Stimulated activated CD4-positive, alpha-beta T cell treated with anti-CD3 and anti-CD28 coated beads, TNF-alpha, amount 100 ng/mL, for 1 hour (primary cell): ENCODE results near the gene CRHR1.

Experiments
- DNase-seq, 3 donors: peaks; one replicate each; pipeline ENCODE4 v3.0.0-alpha.2; 2020; ENCODE audit warnings: low read depth in 3 of 3, low spot score in 1 of 3

Gene CRHR1

GRCh38 chr17:45819632-45820031 lies 35.5 kb downstream of the CRHR1 start:
- DNase-seq: no peak

DNA sequence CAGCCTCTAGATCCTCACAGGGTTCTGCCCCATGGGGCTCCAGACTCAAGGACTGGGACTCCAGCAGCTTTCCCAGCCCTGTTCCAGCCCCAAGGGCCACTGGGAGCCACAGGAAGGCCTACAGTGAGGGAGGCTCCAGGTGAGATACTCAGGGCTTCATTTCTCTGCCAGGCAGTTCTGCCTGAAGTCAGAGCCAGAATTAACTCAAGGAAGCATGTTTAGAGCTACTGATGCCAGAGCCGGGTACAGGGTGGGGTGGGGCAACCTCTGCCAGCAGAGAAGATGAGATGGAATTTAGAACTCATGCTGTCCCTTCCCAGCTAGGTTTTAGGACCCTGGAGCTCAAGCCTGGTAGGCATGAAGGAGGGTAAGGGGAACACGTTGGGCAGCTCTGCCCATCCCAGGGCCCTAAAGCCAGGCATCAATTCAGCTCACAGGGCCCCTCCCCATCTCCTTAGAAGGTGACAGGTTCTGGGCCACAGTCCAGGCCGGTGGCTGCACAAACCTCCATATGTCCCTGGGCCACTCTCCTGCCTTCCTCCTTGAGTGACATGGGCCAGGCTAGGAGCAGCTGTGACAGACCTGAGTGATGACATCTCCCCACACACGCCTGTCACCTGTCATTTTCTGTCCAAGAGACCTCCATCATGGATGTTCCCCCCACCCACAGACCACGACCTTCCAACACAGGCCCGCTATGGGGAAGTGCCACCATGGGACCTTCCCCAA lies 36.1 kb downstream of the CRHR1 start:
- no peak for DNase-seq

DNA sequence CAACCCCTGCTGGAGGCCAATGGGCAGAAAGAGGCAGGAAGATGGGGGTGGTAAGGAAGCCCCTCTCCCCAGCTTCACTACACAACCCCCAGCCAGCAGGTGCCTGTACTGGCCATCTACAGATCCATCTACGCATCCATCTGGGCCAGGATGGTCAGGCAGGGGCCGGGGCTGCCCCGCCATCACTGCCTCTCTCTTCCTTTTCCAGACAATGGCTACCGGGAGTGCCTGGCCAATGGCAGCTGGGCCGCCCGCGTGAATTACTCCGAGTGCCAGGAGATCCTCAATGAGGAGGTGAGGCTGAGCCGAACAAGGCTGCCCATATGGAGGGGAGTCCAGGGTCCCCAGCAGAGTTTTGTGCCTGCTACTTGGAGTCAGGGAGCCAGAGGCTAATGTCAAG lies 37.0 kb downstream of the CRHR1 start:
- DNase-seq: no peak

DNA sequence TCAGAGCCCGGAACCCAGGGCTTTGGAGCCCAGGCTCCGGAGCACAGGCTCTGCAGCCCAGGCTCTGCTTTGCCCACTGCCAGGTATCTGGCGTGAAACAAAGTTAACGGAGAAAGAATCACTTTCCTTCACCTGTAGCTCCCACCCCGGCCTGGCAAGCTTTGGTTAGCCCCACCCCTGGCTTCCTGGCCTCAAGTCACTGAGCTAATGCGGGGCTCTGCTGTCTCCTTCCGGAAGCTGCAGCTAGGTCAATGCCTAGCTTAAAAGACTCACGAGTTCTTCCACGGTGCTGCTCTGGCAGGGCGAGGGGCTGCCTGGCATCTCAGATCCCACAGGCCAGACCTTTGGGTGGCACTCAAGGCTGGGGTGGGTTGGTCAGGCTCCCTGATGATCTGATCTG lies 39.5 kb downstream of the CRHR1 start:
- DNase-seq: no peak

- no peak for DNase-seq
Measured at GRCh38 chr17:45824475-45824874, 40.4 kb downstream of the CRHR1 start.

- no peak for DNase-seq
Measured at GRCh38 chr17:45824901-45825492, 40.9 kb downstream of the CRHR1 start.

DNA sequence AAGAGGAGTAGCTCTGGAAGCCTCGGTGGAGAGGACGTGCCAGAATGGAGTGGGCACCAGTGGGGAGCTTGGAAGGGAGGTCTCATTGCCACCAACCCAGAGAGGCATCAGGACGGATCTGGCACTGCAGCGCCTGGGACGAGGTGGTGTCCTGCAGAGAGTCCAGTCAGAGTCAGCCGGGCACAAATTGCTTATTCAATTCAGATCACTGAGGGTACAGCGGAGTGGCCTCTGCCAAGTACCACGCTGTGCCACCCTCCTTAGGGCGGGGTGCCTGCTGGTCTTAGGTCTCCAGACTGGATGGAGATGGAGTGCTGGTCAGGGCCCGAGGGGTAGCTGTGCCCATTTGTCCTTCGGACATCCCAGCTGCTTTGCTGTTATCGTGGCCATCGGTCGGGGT lies 41.7 kb downstream of the CRHR1 start:
- DNase-seq: no peak

DNA sequence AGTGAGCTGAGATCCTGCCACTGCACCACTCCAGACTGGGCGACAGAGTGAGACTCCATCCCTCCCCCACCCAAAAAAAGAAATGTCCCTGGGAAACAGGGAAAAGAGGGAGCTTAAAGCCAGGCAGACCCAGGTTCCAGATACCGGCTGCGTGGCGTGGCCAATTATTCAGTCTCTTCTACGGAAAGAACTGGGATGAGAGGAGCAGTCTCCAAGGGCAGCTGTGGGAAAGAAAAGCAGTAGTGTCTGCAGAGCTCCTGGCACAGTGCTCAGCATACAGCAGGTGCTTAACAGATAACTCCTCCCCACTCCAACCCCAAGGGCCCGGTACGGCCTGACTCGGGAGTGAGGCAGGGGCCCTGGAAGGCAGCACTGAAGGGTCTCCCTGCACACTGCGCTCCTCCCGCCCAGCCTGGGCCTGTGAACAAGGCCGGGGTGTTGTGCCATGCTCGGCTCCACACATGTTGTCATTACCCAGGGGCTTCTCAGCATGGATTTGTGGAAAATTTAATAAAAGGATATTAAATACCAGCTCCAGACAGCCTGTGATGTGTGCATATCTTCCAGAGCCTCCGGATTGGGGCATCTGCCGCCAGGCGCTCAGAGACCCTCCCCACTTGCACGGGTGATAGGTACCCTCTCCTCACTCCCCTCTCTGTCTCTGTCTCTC lies 42.9 kb downstream of the CRHR1 start:
- no peak for DNase-seq

DNA sequence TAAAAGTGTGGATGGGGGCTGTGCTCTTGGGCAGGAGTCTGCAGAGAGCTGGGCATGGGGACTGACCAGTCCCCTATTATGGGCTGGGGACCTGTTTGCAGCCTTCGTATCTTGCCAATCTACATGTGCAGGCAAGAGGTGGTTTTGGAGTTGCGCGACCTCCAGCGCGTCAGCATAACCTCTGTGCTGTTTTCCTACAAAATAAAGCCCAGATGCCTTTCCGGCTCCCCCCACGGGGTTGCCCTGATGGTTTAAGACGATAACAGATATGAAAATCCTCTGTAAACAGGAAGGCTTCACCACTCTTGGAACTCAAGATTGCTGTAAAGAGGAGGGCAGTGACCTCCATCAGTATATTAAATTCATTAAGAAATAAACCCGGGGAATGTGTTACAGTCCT lies 44.1 kb downstream of the CRHR1 start:
- DNase-seq: no peak

DNA sequence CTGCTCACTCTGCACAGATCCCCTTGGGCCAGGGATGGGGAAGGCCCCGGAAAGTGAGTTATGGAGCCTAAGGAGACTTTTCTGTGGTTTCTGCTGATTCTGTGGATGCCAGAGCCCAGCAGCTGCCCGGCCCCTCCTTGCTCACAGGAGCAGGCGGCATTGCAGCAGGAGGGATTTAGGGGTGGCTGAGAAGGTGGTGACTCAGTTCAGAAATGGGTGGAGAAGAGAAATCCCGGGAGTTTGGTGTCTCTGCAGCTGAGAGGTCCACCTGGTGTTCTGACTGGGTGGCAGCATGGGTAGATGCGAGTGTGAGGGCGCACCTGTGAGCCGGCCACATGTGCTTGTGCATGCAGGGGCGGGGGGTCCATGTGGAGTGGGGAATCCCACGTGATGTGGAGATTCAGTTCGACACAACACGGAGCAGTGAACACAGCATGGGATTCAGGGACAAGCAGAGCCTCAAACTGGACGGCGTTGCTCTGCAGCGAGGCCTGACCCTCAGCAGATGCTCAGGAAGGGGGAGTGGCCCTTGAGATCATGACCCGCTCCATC lies 44.5 kb downstream of the CRHR1 start:
- no peak for DNase-seq

DNA sequence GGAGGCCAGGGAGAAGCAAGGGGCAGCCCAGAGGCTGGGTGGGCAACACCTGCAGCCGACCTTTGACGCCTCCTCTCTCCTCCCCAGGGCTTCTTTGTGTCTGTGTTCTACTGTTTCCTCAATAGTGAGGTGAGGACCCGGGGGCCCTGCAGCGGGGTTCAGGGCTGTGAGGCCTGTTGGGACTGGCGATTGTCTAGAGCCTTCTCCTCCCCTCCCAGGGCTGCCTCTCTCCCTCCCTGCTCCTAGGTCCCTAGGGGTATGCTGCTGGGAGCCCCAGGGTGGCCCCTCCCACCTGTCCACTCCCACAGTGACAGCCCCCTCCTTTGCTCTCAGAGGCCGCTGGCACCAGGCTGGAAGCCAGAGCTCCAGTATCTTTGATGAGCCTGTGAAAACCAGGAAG lies 49.8 kb downstream of the CRHR1 start:
- no peak for DNase-seq

- no peak for DNase-seq
Measured at GRCh38 chr17:45834471-45835396, 50.6 kb downstream of the CRHR1 start.

DNA sequence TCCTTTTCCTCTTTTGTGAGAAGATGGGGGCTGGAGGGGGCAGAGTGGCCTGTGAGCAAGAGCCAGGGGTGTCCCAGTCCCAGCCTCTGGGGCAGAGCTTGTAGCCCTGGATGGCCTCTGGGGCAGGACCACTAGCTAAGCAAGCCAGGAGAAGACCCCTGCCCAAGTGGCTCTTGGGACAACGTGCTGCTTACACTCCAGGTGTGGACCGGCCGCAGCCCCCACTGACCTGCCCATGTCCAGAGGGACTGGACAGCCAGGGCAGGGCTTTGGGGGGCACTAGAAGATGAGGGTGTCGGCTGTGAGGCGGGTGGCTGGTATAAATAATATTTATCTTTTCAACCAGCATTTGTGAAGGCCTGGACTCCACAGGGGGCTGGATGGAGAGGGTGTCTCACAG lies 51.4 kb downstream of the CRHR1 start:
- DNase-seq: no peak

DNA sequence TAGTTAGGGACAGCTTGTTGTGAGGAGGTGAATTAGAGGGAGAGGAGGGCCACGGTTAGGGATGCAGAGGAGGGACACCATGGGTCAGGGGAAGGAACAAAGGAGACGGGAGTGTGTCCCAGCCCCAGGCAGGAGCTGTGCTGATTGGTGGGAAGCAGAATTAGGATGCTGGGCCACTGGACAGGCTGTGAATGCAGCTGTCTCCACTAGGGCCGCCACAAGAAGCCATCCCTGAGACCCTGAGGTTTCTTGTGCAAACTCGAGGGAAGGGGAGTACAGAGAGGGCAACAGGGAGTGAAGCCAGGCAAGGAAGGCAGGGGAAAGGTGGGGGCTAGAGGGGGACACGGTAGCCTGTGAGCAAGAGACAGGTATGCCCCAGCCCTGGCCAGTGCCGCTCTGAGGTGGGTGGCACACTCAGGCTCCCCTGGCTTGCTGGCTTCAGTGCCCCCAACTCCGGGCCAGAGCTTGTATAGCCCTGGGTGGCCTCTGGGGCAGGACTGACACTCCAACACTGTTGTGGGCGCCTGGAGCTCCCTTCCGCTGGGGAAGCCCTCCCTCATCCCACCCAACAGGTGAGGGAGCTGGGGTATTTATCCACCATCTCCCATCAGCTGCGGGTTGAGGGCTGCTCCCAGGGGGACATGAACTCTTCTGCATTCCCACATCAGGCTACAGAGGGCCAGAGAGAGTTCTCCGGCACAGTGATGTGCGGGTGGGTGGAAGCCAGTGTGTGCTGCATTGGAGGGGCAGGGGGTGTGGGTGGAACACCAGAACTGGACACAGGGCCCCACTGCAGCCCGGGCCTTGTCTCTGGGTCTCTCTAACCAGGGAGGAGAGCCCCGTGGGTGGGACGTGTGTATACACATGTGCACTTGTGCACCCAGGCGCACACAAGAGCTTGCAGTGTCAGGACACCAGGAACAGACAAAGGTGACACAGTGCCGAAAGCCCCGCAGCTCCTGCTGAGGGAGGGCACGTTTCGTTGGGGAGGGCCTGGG lies 52.2 kb downstream of the CRHR1 start:
- DNase-seq: no peak

DNA sequence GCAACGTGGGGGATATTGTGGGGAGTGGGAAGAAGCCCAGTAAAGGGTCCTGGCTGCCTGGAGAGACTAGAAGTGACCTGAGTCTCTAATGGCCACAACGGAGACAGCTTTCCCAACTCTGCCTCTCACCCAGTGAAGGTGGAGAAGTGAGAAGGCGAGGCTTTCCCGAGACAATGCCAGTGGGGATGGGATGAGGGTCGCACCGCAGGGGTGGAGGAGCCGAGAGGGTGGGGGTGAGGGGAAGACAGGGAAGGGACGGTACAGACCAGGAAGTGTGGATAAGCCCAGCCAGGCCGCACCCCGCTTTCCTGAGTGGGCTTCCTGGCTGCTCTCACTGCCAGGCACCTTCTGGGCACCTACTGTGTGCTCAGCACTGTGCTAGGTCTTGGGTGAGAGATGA lies 53.1 kb downstream of the CRHR1 start:
- DNase-seq: no peak

- DNase-seq: no peak
Measured at GRCh38 chr17:45837603-45838002, 53.5 kb downstream of the CRHR1 start.

- no peak for DNase-seq
Measured at GRCh38 chr17:45838751-45839295, 54.7 kb downstream of the CRHR1 start.

GRCh38 chr17:45839442-45839841 lies 55.3 kb downstream of the CRHR1 start:
- DNase-seq: no peak

GRCh38 chr17:45841186-45841585 lies 57.1 kb downstream of the CRHR1 start:
- DNase-seq: no peak
